Nephron (organoid): ENCODE measurements around the gene IWS1.
"Not testable (repeated sequence)": the region's sequence is repeated elsewhere in the genome, so short reads cannot be mapped to it uniquely, and the experiment has no call there.

Experiments used
- H3K27ac Mint-ChIP-seq, 3 experiments: 2 replicates each; pipeline ENCODE4 v1.8.0; 2020; ENCODE audit warnings: mixed read lengths in 3 of 3, mild to moderate bottlenecking in 2 of 3, moderate library complexity in 1 of 3
- H3K27me3 Mint-ChIP-seq: 2 replicates; pipeline ENCODE4 v1.8.0; 2021; ENCODE audit warnings: low read depth, mild to moderate bottlenecking, moderate library complexity, mixed read lengths
- H3K36me3 Mint-ChIP-seq: 2 replicates; pipeline ENCODE4 v1.8.0; 2020; ENCODE audit warnings: low read depth, mixed read lengths
- H3K4me1 Mint-ChIP-seq: 2 replicates; pipeline ENCODE4 v1.8.0; 2020; ENCODE audit warnings: mixed read lengths
- H3K4me3 Mint-ChIP-seq, 3 experiments: 2 replicates each; pipeline ENCODE4 v1.8.0; 2020; ENCODE audit warnings: mild to moderate bottlenecking in 3 of 3, mixed read lengths in 3 of 3, moderate library complexity in 2 of 3
- H3K9me3 Mint-ChIP-seq: 2 replicates; pipeline ENCODE4 v1.8.0; 2020; ENCODE audit warnings: mixed read lengths
- CTCF ChIP-seq, 3 experiments: fragments of 200-600 bp; sonication (generic); IDR thresholded peaks; one replicate each; pipeline ENCODE4 v1.5.0; 2021; ENCODE audit warnings: antibody characterized with exemption in 3 of 3; ENCODE audit not compliant: unreplicated experiment in 3 of 3

IWS1 gene

DNA sequence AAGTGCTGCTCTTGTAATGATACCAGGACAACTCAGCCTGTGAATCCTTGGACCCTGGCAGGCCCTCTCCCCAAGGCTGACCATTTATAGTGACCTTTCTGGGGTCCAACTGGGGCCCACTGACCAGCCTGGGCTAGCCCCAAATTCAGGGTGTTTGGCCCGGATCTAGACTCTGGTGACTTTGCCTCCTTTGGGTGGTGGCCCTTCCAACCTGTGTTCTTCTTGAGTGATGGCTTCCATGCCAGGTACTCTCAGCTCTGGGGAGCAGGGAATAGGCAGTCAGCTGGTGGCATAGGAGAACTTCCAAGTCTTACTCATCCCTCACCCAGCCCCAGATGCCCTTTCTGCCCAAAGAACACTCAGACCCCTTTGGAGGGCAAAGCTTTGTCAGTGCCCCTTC, 19.5 kb upstream of the IWS1 start:
- Mint-ChIP-seq H3K4me1 (peaks cover 15% of the 10 kb centered on the region), H3K27ac (no peak overlapping the region), H3K4me3 (no peak overlapping the region), H3K36me3 (no peaks in the 10 kb centered on the region), H3K9me3 (no peaks in the 10 kb centered on the region), H3K27me3 (peaks cover 23% of the 10 kb centered on the region)
- TF ChIP-seq CTCF (IDR thresholded peaks at IDR 0.05; ENCODE audit: unreplicated experiment in 3 of 3) = no peak

- no peak for TF ChIP-seq CTCF (IDR thresholded peaks at IDR 0.05; ENCODE audit: unreplicated experiment in 3 of 3)
- Mint-ChIP-seq H3K36me3 (no peaks in the 10 kb centered on the region), H3K9me3 (no peaks in the 10 kb centered on the region), H3K4me3 (no peak overlapping the region), H3K4me1 (peaks cover 15% of the 10 kb centered on the region), H3K27ac (no peak overlapping the region), H3K27me3 (peaks cover 27% of the 10 kb centered on the region)
Observed at GRCh38 chr2:127545189-127545588, 18.9 kb upstream of the IWS1 start.

- not testable (repeated sequence) for H3K4me3 Mint-ChIP-seq, H3K9me3 Mint-ChIP-seq, H3K36me3 Mint-ChIP-seq
- peaks cover 19% of the 10 kb centered on the region for H3K27me3 Mint-ChIP-seq
- peak overlapping the region; percentile 16 to 83 (median 40) for H3K27ac Mint-ChIP-seq
- H3K4me1 Mint-ChIP-seq = peaks cover 15% of the 10 kb centered on the region
Observed at GRCh38 chr2:127543013-127543501, 16.8 kb upstream of the IWS1 start.

GRCh38 chr2:127542231-127542630, 15.9 kb upstream of the IWS1 start:
- peak overlapping the region in 2 of 3 experiments; percentile 16 to 83 for H3K27ac Mint-ChIP-seq
- TF ChIP-seq CTCF (IDR thresholded peaks at IDR 0.05; ENCODE audit: unreplicated experiment in 3 of 3) = no peak
- peaks cover 15% of the 10 kb centered on the region for H3K4me1 Mint-ChIP-seq
- H3K4me3 Mint-ChIP-seq = no peak overlapping the region
- H3K27me3 Mint-ChIP-seq = peaks cover 12% of the 10 kb centered on the region
- H3K36me3 Mint-ChIP-seq = no peaks in the 10 kb centered on the region
- H3K9me3 Mint-ChIP-seq = no peaks in the 10 kb centered on the region

DNA sequence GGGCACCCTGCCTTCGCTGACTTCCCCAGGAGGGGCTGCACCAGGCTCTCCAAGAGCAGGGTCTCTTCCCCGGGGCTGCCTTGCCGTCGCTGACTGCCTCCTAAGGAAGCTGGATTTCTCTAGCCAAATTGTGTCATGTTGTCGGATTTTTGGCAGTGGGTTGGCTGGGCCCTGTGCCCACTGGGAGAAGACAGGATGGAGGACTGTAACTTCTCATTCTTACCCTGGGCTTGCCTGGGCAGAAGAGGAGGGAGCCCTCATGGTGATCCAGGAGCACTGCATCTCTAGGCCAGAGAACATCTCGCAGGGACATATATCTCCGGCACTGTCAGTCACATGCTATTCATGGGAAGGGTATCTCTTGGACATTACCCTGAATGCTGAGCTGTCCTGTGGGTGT, 15.5 kb upstream of the IWS1 start:
- Mint-ChIP-seq H3K4me1 (peaks cover 15% of the 10 kb centered on the region), H3K27ac (no peak overlapping the region), H3K9me3 (no peaks in the 10 kb centered on the region), H3K27me3 (peaks cover 12% of the 10 kb centered on the region), H3K4me3 (no peak overlapping the region), H3K36me3 (no peaks in the 10 kb centered on the region)
- TF ChIP-seq CTCF (IDR thresholded peaks at IDR 0.05; ENCODE audit: unreplicated experiment in 3 of 3) = no peak

- no peaks in the 10 kb centered on the region for H3K36me3 Mint-ChIP-seq
- peaks cover 5% of the 10 kb centered on the region for H3K4me1 Mint-ChIP-seq
- no peak overlapping the region for H3K4me3 Mint-ChIP-seq
- no peaks in the 10 kb centered on the region for H3K9me3 Mint-ChIP-seq
- no peak overlapping the region for H3K27ac Mint-ChIP-seq
- TF ChIP-seq CTCF (IDR thresholded peaks at IDR 0.05; ENCODE audit: unreplicated experiment in 3 of 3) = no peak
- H3K27me3 Mint-ChIP-seq = peaks cover 25% of the 10 kb centered on the region
Observed at GRCh38 chr2:127537644-127538043, 11.4 kb upstream of the IWS1 start.
